HG02623 (cell line): Measurements from ENCODE around the gene PIK3AP1.
"Not testable (repeated sequence)": the region's sequence is repeated elsewhere in the genome, so short reads cannot be mapped to it uniquely, and the experiment has no call there.

ENCODE experiments used
- ATAC-seq: cut with Tn5 transposase; IDR thresholded peaks from one replicate; pipeline ENCODE4 v1.9.1; 2021; ENCODE audit warnings: moderate library complexity; ENCODE audit not compliant: unreplicated experiment

Gene PIK3AP1, protein sequence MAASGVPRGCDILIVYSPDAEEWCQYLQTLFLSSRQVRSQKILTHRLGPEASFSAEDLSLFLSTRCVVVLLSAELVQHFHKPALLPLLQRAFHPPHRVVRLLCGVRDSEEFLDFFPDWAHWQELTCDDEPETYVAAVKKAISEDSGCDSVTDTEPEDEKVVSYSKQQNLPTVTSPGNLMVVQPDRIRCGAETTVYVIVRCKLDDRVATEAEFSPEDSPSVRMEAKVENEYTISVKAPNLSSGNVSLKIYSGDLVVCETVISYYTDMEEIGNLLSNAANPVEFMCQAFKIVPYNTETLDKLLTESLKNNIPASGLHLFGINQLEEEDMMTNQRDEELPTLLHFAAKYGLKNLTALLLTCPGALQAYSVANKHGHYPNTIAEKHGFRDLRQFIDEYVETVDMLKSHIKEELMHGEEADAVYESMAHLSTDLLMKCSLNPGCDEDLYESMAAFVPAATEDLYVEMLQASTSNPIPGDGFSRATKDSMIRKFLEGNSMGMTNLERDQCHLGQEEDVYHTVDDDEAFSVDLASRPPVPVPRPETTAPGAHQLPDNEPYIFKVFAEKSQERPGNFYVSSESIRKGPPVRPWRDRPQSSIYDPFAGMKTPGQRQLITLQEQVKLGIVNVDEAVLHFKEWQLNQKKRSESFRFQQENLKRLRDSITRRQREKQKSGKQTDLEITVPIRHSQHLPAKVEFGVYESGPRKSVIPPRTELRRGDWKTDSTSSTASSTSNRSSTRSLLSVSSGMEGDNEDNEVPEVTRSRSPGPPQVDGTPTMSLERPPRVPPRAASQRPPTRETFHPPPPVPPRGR

GRCh38 chr10:96720422-96721206, at the start of gene PIK3AP1:
TSS of gene PIK3AP1 (minus strand) at chr10:96720514. CDS start at chr10:96720394, 120 bp downstream.
- peak; percentile 56 for ATAC-seq

DNA sequence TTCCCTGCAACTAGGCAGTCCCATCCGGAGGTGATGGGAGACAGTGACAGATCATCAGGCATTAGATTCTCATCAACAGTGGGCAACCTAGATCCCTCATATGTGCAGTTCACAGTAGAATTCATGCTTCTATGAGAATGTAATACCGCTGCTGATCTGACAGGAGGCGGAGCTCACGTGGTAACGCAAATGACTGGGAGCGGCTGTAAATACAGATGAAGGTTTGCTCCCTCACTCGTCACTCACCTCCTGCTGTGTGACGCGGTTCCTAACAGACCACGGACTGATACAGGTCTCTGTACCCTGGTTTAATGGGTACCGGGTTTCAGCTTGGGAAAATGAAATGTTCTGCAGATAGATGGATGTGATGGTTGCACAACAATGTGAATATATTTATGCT, 47.8 kb upstream of the PIK3AP1 start:
- no peak for ATAC-seq

- no peak for ATAC-seq
These were observed 47.3 kb upstream of the PIK3AP1 start for GRCh38 chr10:96767611-96768010.

DNA sequence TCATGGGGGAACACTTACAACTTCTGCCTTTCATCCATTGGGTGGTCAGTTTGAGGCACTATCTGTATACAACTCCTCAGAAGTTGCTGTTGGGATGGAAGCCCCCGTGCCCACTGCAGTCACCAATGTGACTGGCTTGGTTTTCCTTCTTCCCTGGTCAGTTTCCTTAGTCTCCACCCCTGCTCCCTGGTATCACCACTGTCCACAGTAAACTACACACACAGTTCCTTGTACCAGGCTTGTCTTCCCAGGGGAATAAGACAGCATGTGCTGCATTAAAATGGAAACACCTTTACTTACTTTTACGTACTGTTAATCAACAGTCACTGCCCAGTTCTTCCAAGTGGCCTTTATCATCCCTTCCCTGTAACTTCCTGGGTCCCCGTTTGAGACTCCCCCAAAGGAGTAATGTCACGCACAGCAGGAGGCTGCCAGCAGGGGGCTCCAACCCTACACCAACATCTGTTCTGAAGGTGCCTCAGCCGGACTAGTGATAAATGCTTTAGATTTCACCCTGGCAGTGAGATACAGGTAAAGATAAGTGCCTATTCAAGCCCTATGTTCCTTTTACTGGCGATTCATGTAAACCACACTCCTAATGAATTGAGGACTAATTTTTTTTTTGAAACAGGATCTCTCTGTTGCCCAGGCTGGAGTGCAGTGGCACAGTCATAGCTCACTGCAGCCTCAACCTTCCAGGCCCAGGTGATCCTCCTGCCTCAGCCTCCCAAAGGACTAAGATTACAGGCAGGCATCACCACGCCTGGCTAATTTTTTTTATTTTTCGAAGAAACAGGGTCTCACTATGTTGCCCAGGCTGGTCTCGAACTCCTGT, 45.3 kb upstream of the PIK3AP1 start:
- ATAC-seq = no peak

GRCh38 chr10:96764425-96765060, 44.2 kb upstream of the PIK3AP1 start:
- no peak for ATAC-seq

DNA sequence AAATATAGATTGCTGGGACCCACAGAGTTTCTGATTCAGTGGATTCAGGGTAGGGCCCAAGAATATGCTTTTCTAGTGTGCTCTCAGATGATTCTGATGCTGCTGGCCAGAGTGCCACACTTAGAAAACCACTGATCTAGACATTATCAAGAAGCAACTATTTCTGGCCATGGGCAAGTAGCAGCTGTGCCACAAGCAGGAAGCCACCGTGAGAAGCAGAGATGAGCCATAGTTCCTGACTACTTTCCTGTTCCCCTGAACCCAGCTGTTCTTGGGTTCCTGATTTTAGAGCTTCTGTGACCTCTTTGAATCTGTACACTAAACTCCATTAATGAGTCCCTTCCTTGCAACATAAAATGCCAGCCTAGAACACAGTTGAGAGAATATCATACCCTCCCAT, 38.1 kb upstream of the PIK3AP1 start:
- peak; percentile 84 for ATAC-seq

- ATAC-seq = no peak
These were observed 36.0 kb upstream of the PIK3AP1 start for GRCh38 chr10:96756111-96756903.

DNA sequence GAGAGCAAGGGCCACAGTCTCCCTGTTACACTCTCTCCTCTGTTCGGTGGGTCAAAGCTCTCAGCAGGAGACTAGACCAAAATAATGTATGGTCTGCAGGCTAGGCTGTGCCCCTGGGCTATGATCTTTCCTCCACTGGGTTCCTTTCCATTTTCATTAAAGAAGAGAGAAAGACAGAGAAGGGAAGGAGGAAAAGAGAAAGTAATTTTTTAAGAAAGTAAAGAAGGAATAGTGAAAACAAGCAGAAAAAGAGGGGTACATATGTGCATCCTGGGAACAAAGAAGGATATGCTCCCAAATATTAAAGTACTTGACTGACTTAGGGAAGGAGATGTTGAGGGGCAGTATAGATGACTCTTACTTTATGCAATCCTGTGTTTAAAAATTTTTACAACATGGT, 33.6 kb upstream of the PIK3AP1 start:
- ATAC-seq = no peak

- no peak for ATAC-seq
These were observed 32.1 kb upstream of the PIK3AP1 start for GRCh38 chr10:96752375-96752774.

- ATAC-seq = not testable (repeated sequence)
These were observed 30.0 kb upstream of the PIK3AP1 start for GRCh38 chr10:96750316-96750715.

DNA sequence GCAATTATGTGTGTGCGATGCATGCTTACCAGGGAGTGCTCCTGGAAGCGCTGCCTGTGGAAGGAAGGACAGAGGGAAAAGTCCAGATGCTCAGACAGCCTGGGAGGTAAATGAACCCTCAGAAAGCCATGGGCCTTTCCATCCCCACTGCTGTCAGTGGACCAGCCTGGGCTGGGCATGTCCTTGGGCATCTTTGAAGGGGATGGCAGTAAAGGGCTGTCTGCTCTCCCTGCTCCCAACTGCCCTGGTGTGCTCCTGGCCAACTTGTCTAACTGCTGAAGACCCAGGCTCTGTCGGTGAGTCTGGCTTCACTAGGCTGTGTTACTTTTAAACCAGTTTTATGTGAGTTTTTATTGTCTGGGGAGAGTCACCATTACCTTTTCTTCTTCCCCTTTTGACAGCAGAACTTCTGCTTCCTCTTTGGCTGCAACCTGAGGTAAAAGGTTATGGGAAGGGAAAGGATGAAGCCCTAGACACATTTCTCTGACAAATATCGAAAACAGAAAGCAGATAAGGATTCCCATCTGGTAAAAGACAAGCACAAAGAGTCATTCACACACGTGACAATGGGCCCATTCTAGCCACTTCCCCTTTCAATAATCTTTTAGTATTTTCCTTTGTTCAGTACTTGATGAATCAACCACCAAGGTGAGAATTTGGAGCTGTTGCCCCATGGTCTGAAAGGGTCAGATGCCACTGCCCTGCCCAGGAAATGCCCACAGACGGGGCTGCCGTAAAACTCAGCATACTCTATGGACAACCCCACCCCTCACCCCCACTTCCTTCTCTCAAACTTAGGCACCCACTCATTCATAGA, 27.6 kb upstream of the PIK3AP1 start:
- peak; percentile 83 for ATAC-seq

DNA sequence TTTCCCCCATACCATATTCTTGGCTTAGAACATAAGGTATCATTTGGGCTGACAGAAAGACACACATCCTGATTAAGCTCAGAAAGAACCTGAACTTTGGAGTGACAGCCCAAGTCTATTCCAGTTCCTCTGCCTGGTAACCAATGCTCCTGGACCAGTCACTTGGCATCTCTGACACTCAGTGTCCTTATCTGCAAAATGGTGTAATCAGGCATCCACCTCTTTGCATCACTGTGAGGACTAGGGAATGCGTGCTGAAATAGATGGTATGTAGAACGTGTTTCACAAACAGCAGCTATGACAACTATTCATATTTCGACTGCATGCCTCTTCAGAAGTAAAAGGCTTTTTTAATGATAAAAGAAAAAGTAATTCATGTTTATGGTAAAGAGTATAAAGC, 26.2 kb upstream of the PIK3AP1 start:
- no peak for ATAC-seq

GRCh38 chr10:96745950-96746349, 25.6 kb upstream of the PIK3AP1 start:
- ATAC-seq = no peak

DNA sequence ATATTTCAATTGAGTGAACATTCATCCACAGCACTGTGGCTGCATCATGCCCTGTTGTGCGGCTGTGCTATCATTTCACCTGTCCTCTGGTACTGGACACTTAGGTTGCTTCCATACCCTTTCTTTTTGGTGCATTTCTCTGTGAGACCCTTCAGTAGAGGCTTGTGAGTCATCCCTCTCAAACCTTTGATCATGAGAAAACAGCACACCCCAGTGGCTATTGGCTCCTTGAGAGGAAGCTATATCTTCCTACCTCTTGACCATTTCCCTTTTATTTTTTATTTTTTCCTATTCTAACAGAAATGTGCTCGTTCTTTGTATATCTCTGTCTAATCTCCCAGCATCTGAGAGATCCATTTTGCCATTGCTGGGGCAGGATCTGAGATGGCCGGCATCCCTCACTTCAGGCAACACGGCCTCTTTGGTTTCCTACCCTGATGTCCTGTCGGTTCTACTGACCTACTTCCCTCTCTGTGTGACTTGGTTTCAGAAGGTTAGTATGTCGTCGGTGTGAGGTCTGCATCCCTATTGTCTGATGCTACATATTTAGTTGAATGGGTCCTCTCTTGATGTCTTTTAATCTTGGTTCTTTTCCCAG, 23.8 kb upstream of the PIK3AP1 start:
- no peak for ATAC-seq

DNA sequence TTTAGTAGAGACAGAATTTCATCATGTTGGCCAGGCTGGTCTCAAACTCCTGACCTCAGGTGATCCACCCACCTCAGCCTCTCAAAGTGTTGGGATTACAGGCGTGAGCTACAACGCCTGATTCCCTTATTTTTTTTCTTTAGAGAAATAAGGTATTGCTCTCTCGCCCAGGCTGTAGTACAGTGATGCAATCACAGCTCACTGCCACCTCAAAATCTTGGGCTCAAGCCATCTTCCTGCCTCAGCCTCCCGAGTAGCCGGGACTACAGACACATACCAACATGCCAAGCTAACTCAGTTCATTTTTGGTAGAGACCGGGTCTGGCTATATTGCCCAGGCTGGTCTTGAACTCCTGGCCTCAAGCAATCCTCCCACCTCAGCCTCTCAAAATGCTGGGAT, 21.2 kb upstream of the PIK3AP1 start:
- ATAC-seq = not testable (repeated sequence)

- ATAC-seq = no peak
These were observed 20.4 kb upstream of the PIK3AP1 start for GRCh38 chr10:96740579-96741281.

DNA sequence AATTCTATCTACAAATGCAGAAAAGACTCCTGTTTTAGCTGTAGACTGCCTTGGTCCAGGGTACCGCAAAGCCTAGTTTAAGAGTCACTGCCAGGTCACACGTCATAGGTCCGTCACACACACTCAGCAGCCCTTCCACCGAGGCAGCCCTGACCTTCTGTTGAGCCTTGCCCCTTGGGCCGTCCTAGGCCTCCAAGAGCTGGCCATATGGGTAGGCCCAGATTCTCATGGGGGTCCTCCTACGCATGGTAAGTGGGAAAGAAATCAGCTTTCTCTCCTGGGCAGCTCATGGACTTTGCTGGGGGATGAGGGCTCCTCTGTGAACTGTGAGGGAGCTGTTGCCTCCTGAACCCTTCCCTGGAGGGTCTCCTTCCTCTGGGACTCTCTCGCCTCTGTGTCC, 19.8 kb upstream of the PIK3AP1 start:
- no peak for ATAC-seq
